Liver (tissue), 9 donors: ENCODE measurements around the gene TREH. TPM values are rescaled to one million over a fixed set of nuclear protein-coding genes. Genes with fewer than 3 reads are reported as not detected.

Source experiments
- DNase-seq: peaks from one replicate; pipeline ENCODE4 v3.0.0-alpha.2; 2017; ENCODE audit warnings: low spot score
- H3K27ac ChIP-seq, 2 donors: one replicate each; pipeline ENCODE4 v1.7.0; 2013; ENCODE audit warnings: inconsistent platforms in 2 of 2, low read length in 2 of 2, control low read depth in 1 of 2, low read depth in 1 of 2, mild to moderate bottlenecking in 1 of 2
- H3K27me3 ChIP-seq, 4 donors: one replicate each; pipeline versions ENCODE4 v1.6.1 to v1.7.0; 2013; ENCODE audit warnings: low read length in 3 of 4, inconsistent platforms in 1 of 4, mild to moderate bottlenecking in 1 of 4, moderate library complexity in 1 of 4; ENCODE audit not compliant: control insufficient read depth in 4 of 4, insufficient read depth in 4 of 4
- H3K36me3 ChIP-seq, 4 donors: one replicate each; pipeline versions ENCODE4 v1.6.1 to v1.7.0; 2013; ENCODE audit warnings: low read length in 3 of 4, mild to moderate bottlenecking in 3 of 4, low read depth in 1 of 4, moderate library complexity in 1 of 4; ENCODE audit not compliant: control insufficient read depth in 4 of 4, insufficient read depth in 3 of 4
- H3K4me1 ChIP-seq, 4 donors: one replicate each; pipeline versions ENCODE4 v1.6.1 to v1.7.0; 2013; ENCODE audit warnings: low read length in 3 of 4, mild to moderate bottlenecking in 3 of 4, moderate library complexity in 1 of 4; ENCODE audit not compliant: control insufficient read depth in 4 of 4, insufficient read depth in 4 of 4
- H3K4me3 ChIP-seq, 3 donors: one replicate each; pipeline versions ENCODE4 v1.6.1 to v1.7.0; 2013; ENCODE audit warnings: low read length in 3 of 3, control low read depth in 1 of 3, low read depth in 1 of 3, mild to moderate bottlenecking in 1 of 3
- H3K9ac ChIP-seq, 2 donors: one replicate each; pipeline ENCODE4 v1.7.0; 2013; ENCODE audit warnings: low read length in 2 of 2, mild to moderate bottlenecking in 2 of 2, moderate library complexity in 2 of 2, control low read depth in 1 of 2, low read depth in 1 of 2
- H3K9me3 ChIP-seq, 4 donors: one replicate each; pipeline versions ENCODE4 v1.6.1 to v1.7.0; 2013; ENCODE audit warnings: low read length in 3 of 4; ENCODE audit not compliant: control insufficient read depth in 4 of 4
- EGR1 ChIP-seq, 2 donors: IDR thresholded peaks; 2 replicates each; pipeline ENCODE4 v1.6.1; 2016 to 2018; ENCODE audit warnings: antibody characterized with exemption in 2 of 2, low read depth in 2 of 2
- FOXA1 ChIP-seq: IDR thresholded peaks from 2 replicates; pipeline ENCODE4 v1.6.1; 2016; ENCODE audit warnings: antibody characterized with exemption
- FOXA2 ChIP-seq: IDR thresholded peaks from 2 replicates; pipeline ENCODE4 v1.6.1; 2016; ENCODE audit warnings: antibody characterized with exemption
- GABPA ChIP-seq, 2 donors: IDR thresholded peaks in 1 of 2; conservative IDR thresholded peaks in 1 of 2; 2 replicates each; pipeline ENCODE4 v1.6.1; 2016; ENCODE audit warnings: antibody characterized with exemption in 2 of 2, mild to moderate bottlenecking in 1 of 2, moderate library complexity in 1 of 2
- HNF4A ChIP-seq, 2 donors: conservative IDR thresholded peaks; 2 replicates each; pipeline ENCODE4 v1.6.1; 2016; ENCODE audit warnings: antibody characterized with exemption in 2 of 2, mild to moderate bottlenecking in 2 of 2
- HNF4G ChIP-seq: IDR thresholded peaks from 2 replicates; pipeline ENCODE4 v1.6.1; 2016; ENCODE audit warnings: antibody characterized with exemption
- JUND ChIP-seq, 2 donors: IDR thresholded peaks; 2 replicates each; pipeline ENCODE4 v1.6.1; 2016; ENCODE audit warnings: antibody characterized with exemption in 2 of 2
- RAD21 ChIP-seq, 2 donors: IDR thresholded peaks; 2 replicates each; pipeline ENCODE4 v1.6.1; 2016; ENCODE audit warnings: antibody characterized with exemption in 2 of 2, mild to moderate bottlenecking in 2 of 2
- RXRA ChIP-seq, 2 donors: IDR thresholded peaks; 2 replicates each; pipeline ENCODE4 v1.6.1; 2017 to 2018; ENCODE audit warnings: antibody characterized with exemption in 2 of 2, mild to moderate bottlenecking in 1 of 2
- SP1 ChIP-seq: IDR thresholded peaks from 2 replicates; pipeline ENCODE4 v1.6.1; 2018; ENCODE audit warnings: antibody characterized with exemption, mild to moderate bottlenecking
- TAF1 ChIP-seq: conservative IDR thresholded peaks from 2 replicates; pipeline ENCODE4 v1.6.1; 2016; ENCODE audit warnings: antibody characterized with exemption, mild to moderate bottlenecking
- YY1 ChIP-seq: IDR thresholded peaks from 2 replicates; pipeline ENCODE4 v1.6.1; 2016; ENCODE audit warnings: antibody characterized with exemption, mild to moderate bottlenecking
- WGBS: extraction: QIAGEN DNeasy Blood & Tissue Kit; methylation state at CpG from one replicate; pipeline ENCODE4 v1.1.7; 2013; 5-methylcytosine and 5-hydroxymethylcytosine counted together
- polyA plus RNA-seq, 2 donors: library from polyadenylated mRNA; stranded (reverse) in 1 of 2; unstranded in 1 of 2; fragments of 200-250 nt in 1 of 2; fragments of >200 nt in 1 of 2; fragmentation: Nextera tagmentation in 1 of 2; extraction: Ambion mirVana in 1 of 2; gene quantifications; one replicate each; pipeline versions ENCODE4 v1.2.1 to v1.2.3, GENCODE V29; 2013 to 2015
- total RNA-seq, 2 donors: library from RNA; depleted of rRNA; stranded (reverse); fragments of >200 nt; gene quantifications; one replicate each; pipeline ENCODE4 v1.2.3, GENCODE V29; 2014
- TF ChIP-seq, protein P1 (sequence below): IDR thresholded peaks from 2 replicates; pipeline ENCODE4 v1.6.1; 2016; ENCODE audit warnings: antibody characterized with exemption, mild to moderate bottlenecking
- TF ChIP-seq, protein P2 (sequence below): IDR thresholded peaks from 2 replicates; pipeline ENCODE4 v1.6.1; 2016; ENCODE audit warnings: antibody characterized with exemption
- TF ChIP-seq, protein P3 (sequence below): fragments of 150-350 bp; IDR thresholded peaks from 2 replicates; pipeline ENCODE4 v1.5.1; 2017; ENCODE audit warnings: improper control_type of control experiment, low read depth, low read length; ENCODE audit not compliant: missing input control
- TF ChIP-seq, protein P4 (sequence below): IDR thresholded peaks from 2 replicates; pipeline ENCODE4 v1.6.1; 2016; ENCODE audit warnings: antibody characterized with exemption
- TF ChIP-seq, protein P5 (sequence below): IDR thresholded peaks from 2 replicates; pipeline ENCODE4 v1.6.1; 2016; ENCODE audit warnings: antibody characterized with exemption
- donor health status: healthy.
- donor health status: healthy.
- donor health status: healthy.
- donor health status: healthy.
- donor health status: healthy.

Gene TREH
- total and polyA plus RNA-seq, 4 donors, result 0.50 to 1.2 (median 0.84) TPM; not detected in 1

DNA sequence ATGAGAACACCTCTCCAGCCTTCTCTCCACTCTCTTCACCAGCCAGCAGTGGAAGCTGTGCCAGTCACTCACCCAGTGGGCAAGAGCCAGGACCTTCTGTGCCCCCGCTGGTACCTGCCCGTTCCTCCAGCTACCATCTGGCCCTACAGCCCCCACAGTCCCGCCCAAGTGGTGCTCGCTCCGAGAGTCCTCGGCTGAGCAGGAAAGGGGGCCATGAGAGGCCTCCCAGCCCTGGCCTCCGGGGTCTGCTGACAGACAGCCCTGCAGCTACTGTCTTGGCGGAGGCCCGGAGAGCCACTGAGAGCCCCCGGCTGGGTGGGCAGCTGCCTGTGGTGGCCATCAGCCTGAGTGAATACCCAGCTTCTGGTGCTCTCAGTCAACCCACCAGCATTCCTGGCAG lies 51.9 kb downstream of the TREH start:
- no peak overlapping the region for H3K27ac ChIP-seq
- no peak overlapping the region for H3K4me3 ChIP-seq
- no peaks in the 10 kb centered on the region for H3K9me3 ChIP-seq
- DNase-seq, result no peak
- peaks cover 0 to under 1% (median 0%) of the 10 kb centered on the region in 4 donors for H3K27me3 ChIP-seq
- peaks cover 0 to 3% (median 0%) of the 10 kb centered on the region in 4 donors for H3K36me3 ChIP-seq
- H3K9ac ChIP-seq, result no peak overlapping the region
- 95% methylated on average over 10 of the region's 10 CpGs for WGBS
- TF ChIP-seq YY1, result no peak
- no peak for TF ChIP-seq TAF1
- no peak for TF ChIP-seq HNF4G
- TF ChIP-seq EGR1 (IDR thresholded peaks at IDR 0.05; ENCODE audit: low read depth in 2 of 2), result no peak
- TF ChIP-seq, protein P1, sequence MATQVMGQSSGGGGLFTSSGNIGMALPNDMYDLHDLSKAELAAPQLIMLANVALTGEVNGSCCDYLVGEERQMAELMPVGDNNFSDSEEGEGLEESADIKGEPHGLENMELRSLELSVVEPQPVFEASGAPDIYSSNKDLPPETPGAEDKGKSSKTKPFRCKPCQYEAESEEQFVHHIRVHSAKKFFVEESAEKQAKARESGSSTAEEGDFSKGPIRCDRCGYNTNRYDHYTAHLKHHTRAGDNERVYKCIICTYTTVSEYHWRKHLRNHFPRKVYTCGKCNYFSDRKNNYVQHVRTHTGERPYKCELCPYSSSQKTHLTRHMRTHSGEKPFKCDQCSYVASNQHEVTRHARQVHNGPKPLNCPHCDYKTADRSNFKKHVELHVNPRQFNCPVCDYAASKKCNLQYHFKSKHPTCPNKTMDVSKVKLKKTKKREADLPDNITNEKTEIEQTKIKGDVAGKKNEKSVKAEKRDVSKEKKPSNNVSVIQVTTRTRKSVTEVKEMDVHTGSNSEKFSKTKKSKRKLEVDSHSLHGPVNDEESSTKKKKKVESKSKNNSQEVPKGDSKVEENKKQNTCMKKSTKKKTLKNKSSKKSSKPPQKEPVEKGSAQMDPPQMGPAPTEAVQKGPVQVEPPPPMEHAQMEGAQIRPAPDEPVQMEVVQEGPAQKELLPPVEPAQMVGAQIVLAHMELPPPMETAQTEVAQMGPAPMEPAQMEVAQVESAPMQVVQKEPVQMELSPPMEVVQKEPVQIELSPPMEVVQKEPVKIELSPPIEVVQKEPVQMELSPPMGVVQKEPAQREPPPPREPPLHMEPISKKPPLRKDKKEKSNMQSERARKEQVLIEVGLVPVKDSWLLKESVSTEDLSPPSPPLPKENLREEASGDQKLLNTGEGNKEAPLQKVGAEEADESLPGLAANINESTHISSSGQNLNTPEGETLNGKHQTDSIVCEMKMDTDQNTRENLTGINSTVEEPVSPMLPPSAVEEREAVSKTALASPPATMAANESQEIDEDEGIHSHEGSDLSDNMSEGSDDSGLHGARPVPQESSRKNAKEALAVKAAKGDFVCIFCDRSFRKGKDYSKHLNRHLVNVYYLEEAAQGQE, result no peak
- TF ChIP-seq, protein P2, sequence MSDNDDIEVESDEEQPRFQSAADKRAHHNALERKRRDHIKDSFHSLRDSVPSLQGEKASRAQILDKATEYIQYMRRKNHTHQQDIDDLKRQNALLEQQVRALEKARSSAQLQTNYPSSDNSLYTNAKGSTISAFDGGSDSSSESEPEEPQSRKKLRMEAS, result no peak
- no peak for TF ChIP-seq SP1
- TF ChIP-seq FOXA2, result no peak
- no peak for TF ChIP-seq HNF4A (conservative IDR thresholded peaks at IDR 0.05)
- TF ChIP-seq JUND (IDR thresholded peaks at IDR 0.05), result no peak
- no peak for TF ChIP-seq RAD21 (IDR thresholded peaks at IDR 0.05)
- TF ChIP-seq, protein P3, sequence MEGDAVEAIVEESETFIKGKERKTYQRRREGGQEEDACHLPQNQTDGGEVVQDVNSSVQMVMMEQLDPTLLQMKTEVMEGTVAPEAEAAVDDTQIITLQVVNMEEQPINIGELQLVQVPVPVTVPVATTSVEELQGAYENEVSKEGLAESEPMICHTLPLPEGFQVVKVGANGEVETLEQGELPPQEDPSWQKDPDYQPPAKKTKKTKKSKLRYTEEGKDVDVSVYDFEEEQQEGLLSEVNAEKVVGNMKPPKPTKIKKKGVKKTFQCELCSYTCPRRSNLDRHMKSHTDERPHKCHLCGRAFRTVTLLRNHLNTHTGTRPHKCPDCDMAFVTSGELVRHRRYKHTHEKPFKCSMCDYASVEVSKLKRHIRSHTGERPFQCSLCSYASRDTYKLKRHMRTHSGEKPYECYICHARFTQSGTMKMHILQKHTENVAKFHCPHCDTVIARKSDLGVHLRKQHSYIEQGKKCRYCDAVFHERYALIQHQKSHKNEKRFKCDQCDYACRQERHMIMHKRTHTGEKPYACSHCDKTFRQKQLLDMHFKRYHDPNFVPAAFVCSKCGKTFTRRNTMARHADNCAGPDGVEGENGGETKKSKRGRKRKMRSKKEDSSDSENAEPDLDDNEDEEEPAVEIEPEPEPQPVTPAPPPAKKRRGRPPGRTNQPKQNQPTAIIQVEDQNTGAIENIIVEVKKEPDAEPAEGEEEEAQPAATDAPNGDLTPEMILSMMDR, result no peak
- no peak for TF ChIP-seq FOXA1
- TF ChIP-seq, protein P4, sequence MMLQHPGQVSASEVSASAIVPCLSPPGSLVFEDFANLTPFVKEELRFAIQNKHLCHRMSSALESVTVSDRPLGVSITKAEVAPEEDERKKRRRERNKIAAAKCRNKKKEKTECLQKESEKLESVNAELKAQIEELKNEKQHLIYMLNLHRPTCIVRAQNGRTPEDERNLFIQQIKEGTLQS, result no peak
- TF ChIP-seq GABPA (IDR thresholded peaks at IDR 0.05 in 1 of 2, conservative IDR thresholded peaks at IDR 0.05 in 1 of 2), result no peak
- no peak for TF ChIP-seq RXRA (IDR thresholded peaks at IDR 0.05)
- no peaks in the 10 kb centered on the region for H3K4me1 ChIP-seq

DNA sequence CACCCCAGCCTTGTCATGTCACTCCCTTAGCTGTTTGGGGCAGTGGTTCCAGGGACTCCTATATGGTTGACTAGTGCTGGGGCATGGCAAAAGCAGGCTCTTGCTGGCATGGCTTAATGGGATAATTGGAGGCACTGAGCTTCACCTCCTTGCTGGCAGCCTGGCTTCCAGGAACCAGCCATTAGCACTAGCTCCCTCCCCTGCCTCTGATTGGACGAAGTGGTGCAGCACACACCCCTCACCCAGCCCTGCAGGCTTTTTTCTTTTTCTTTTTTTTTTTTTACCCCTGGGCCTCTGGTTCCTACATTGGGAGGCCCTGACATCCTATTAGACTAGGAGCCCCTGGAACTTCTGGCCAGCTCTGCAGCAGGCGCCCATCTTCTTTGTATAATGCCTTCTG lies 53.5 kb downstream of the TREH start:
- peaks cover 0 to 10% (median 0%) of the 10 kb centered on the region in 4 donors for H3K4me1 ChIP-seq
- no peak overlapping the region for H3K9ac ChIP-seq
- peaks cover 0 to 4% (median under 1%) of the 10 kb centered on the region in 4 donors for H3K27me3 ChIP-seq
- DNase-seq, result no peak
- H3K4me3 ChIP-seq, result no peak overlapping the region
- 94% methylated on average over 2 of the region's 2 CpGs for WGBS
- no peaks in the 10 kb centered on the region for H3K9me3 ChIP-seq
- H3K27ac ChIP-seq, result no peak overlapping the region
- TF ChIP-seq YY1, result no peak
- TF ChIP-seq, protein P3, result no peak
- TF ChIP-seq FOXA2, result no peak
- no peak for TF ChIP-seq HNF4G
- no peak for TF ChIP-seq RAD21 (IDR thresholded peaks at IDR 0.05)
- TF ChIP-seq SP1, result no peak
- no peak for TF ChIP-seq HNF4A (conservative IDR thresholded peaks at IDR 0.05)
- TF ChIP-seq, protein P5, sequence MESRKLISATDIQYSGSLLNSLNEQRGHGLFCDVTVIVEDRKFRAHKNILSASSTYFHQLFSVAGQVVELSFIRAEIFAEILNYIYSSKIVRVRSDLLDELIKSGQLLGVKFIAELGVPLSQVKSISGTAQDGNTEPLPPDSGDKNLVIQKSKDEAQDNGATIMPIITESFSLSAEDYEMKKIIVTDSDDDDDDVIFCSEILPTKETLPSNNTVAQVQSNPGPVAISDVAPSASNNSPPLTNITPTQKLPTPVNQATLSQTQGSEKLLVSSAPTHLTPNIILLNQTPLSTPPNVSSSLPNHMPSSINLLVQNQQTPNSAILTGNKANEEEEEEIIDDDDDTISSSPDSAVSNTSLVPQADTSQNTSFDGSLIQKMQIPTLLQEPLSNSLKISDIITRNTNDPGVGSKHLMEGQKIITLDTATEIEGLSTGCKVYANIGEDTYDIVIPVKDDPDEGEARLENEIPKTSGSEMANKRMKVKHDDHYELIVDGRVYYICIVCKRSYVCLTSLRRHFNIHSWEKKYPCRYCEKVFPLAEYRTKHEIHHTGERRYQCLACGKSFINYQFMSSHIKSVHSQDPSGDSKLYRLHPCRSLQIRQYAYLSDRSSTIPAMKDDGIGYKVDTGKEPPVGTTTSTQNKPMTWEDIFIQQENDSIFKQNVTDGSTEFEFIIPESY, result no peak
- TF ChIP-seq, protein P4, result no peak
- TF ChIP-seq, protein P2, result no peak
- TF ChIP-seq FOXA1, result no peak
- peaks cover 0 to 3% (median 0%) of the 10 kb centered on the region in 4 donors for H3K36me3 ChIP-seq
